Ascending aorta (tissue), 2 donors: ENCODE results near the gene UBA52. TPM values are rescaled to one million over a fixed set of nuclear protein-coding genes. Genes with fewer than 3 reads are reported as not detected.

Source experiments
- DNase-seq, 2 donors: peaks; one replicate each; pipeline ENCODE4 v3.0.0-alpha.2; 2019; ENCODE audit warnings: low spot score in 2 of 2
- H3K27ac ChIP-seq, 2 donors: fragments of 200-600 bp; sonication (generic); one replicate each; pipeline ENCODE4 v1.5.1; 2016 to 2017; ENCODE audit warnings: mild to moderate bottlenecking in 1 of 2
- H3K27me3 ChIP-seq: fragments of 200-600 bp; sonication (generic); one replicate; pipeline ENCODE4 v1.5.1; 2017
- H3K36me3 ChIP-seq, 2 donors: fragments of 200-600 bp; sonication (generic); one replicate each; pipeline ENCODE4 v1.5.1; 2016
- H3K4me1 ChIP-seq, 2 donors: fragments of 200-600 bp; sonication (generic); one replicate each; pipeline ENCODE4 v1.5.1; 2016 to 2017; ENCODE audit warnings: mild to moderate bottlenecking in 1 of 2
- H3K4me3 ChIP-seq, 2 donors: fragments of 200-600 bp; sonication (generic); one replicate each; pipeline ENCODE4 v1.5.1; 2016 to 2017; ENCODE audit warnings: mild to moderate bottlenecking in 1 of 2
- H3K9me3 ChIP-seq, 2 donors: fragments of 200-600 bp; sonication (generic); one replicate each; pipeline ENCODE4 v1.5.1; 2016
- CTCF ChIP-seq, 3 experiments: fragments of 200-600 bp in 2 of 3; fragments of 450-650 bp in 1 of 3; sonication (generic) in 2 of 3; IDR thresholded peaks; one replicate each; pipeline ENCODE4 v1.5.1; 2016 to 2019; ENCODE audit warnings: antibody characterized with exemption in 3 of 3, mild to moderate bottlenecking in 1 of 3, moderate library complexity in 1 of 3
- intact Hi-C: fragments of 100-400 bp; cut with DNase I; formaldehyde crosslinking; loops from one replicate; pipeline ENCODE4 v1.15.1; 2023
- total RNA-seq: library from RNA; depleted of rRNA; stranded (reverse); fragments of >200 nt; gene quantifications from one replicate; pipeline ENCODE4 v1.1.0, GENCODE V29; 2016

The UBA52 gene
- total RNA-seq, 1 donor from 2014 or later = 554 TPM

GRCh38 chr19:18529782-18530181 lies 41.9 kb upstream of the UBA52 start:
- no peaks in the 10 kb centered on the region for H3K27me3 ChIP-seq
- H3K4me3 ChIP-seq = no peak overlapping the region
- intact Hi-C loops = no loop called here
- no peak for TF ChIP-seq CTCF (IDR thresholded peaks at IDR 0.05)
- no peaks in the 10 kb centered on the region for H3K9me3 ChIP-seq
- DNase-seq = no peak
- H3K27ac ChIP-seq = no peak overlapping the region
- peaks cover 29 to 36% of the 10 kb centered on the region in 2 donors for H3K36me3 ChIP-seq
- H3K4me1 ChIP-seq = no peaks in the 10 kb centered on the region

- no peak for TF ChIP-seq CTCF (IDR thresholded peaks at IDR 0.05)
- Histone ChIP-seq H3K9me3 (no peaks in the 10 kb centered on the region), H3K36me3 (peaks cover 39 to 53% of the 10 kb centered on the region in 2 donors), H3K27ac (no peak overlapping the region), H3K4me1 (no peaks in the 10 kb centered on the region), H3K27me3 (no peaks in the 10 kb centered on the region), H3K4me3 (no peak overlapping the region)
- intact Hi-C loops = no loop called here
- no peak for DNase-seq
Measured at GRCh38 chr19:18531485-18531884, 40.2 kb upstream of the UBA52 start.

- Histone ChIP-seq H3K4me1 (no peaks in the 10 kb centered on the region), H3K9me3 (no peaks in the 10 kb centered on the region), H3K27ac (no peak overlapping the region), H3K36me3 (peaks cover 46 to 62% of the 10 kb centered on the region in 2 donors), H3K27me3 (no peaks in the 10 kb centered on the region), H3K4me3 (no peak overlapping the region)
- intact Hi-C loops = no loop called here
- DNase-seq = no peak
- no peak for TF ChIP-seq CTCF (IDR thresholded peaks at IDR 0.05)
Measured at GRCh38 chr19:18532168-18532890, 39.3 kb upstream of the UBA52 start.

GRCh38 chr19:18533058-18533457 lies 38.6 kb upstream of the UBA52 start:
- no peak for DNase-seq
- Histone ChIP-seq H3K36me3 (peaks cover 52 to 69% of the 10 kb centered on the region in 2 donors), H3K27ac (no peak overlapping the region), H3K4me3 (no peak overlapping the region), H3K9me3 (no peaks in the 10 kb centered on the region), H3K4me1 (no peaks in the 10 kb centered on the region), H3K27me3 (no peaks in the 10 kb centered on the region)
- no peak for TF ChIP-seq CTCF (IDR thresholded peaks at IDR 0.05)
- intact Hi-C loops = no loop called here

- no peaks in the 10 kb centered on the region for H3K9me3 ChIP-seq
- H3K36me3 ChIP-seq = peaks cover 73 to 92% of the 10 kb centered on the region in 2 donors
Measured at GRCh38 chr19:18536475-18536874, 35.2 kb upstream of the UBA52 start.

More at GRCh38 chr19:18536475-18536874, 35.2 kb upstream of the UBA52 start:
- Histone ChIP-seq H3K4me3 (no peak overlapping the region), H3K4me1 (no peaks in the 10 kb centered on the region), H3K27ac (no peak overlapping the region), H3K27me3 (no peaks in the 10 kb centered on the region)
- DNase-seq = no peak
- no peak for TF ChIP-seq CTCF (IDR thresholded peaks at IDR 0.05)
- intact Hi-C loops = no loop called here
